CD8-positive, alpha-beta memory T cell (primary cell): ENCODE measurements around the gene KIF24. TPM values are rescaled to one million over a fixed set of nuclear protein-coding genes. Genes with fewer than 3 reads are reported as not detected.
"Not testable (repeated sequence)": the region's sequence is repeated elsewhere in the genome, so short reads cannot be mapped to it uniquely, and the experiment has no call there.

ENCODE experiments used
- CTCF ChIA-PET: fragments of 350-600 bp; sonication (Branson Sonifier 250); formaldehyde crosslinking; loops from one replicate; lab custom pipeline; 2021; ENCODE audit warnings: antibody characterized with exemption; lab: Charles Lee
- POLR2A ChIA-PET: fragments of 350-600 bp; sonication (Branson Sonifier 250); formaldehyde crosslinking; loops from one replicate; lab custom pipeline; 2021; ENCODE audit warnings: antibody characterized with exemption; lab: Charles Lee
- DNase-seq, 5 donors: peaks; one replicate each; pipeline versions ENCODE4 v3.0.0 to v3.0.0-alpha.2; 2020 to 2022; ENCODE audit warnings: mixed read lengths in 1 of 5
- H3K27ac ChIP-seq: one replicate; pipeline ENCODE4 v1.7.0; 2013; ENCODE audit warnings: low read depth, mild to moderate bottlenecking, low read length, moderate library complexity
- H3K27me3 ChIP-seq: 2 replicates; pipeline ENCODE4 v1.7.0; 2013; ENCODE audit warnings: low read length, mild to moderate bottlenecking; ENCODE audit not compliant: insufficient read depth, poor library complexity, severe bottlenecking
- H3K36me3 ChIP-seq: 2 replicates; pipeline ENCODE4 v1.7.0; 2013; ENCODE audit warnings: mild to moderate bottlenecking, low read length, moderate library complexity; ENCODE audit not compliant: insufficient read depth
- H3K4me1 ChIP-seq: 2 replicates; pipeline ENCODE4 v1.7.0; 2013; ENCODE audit warnings: mild to moderate bottlenecking, low read length, moderate library complexity; ENCODE audit not compliant: insufficient read depth
- H3K4me3 ChIP-seq: 2 replicates; pipeline ENCODE4 v1.7.0; 2013; ENCODE audit warnings: mild to moderate bottlenecking, low read length
- H3K9me3 ChIP-seq: 2 replicates; pipeline ENCODE4 v1.7.0; 2013; ENCODE audit warnings: mild to moderate bottlenecking, low read length
- H3K27ac Mint-ChIP-seq, 8 donors: one replicate each; pipeline ENCODE4 v1.8.0; 2020 to 2021; ENCODE audit warnings: mixed read lengths in 8 of 8, mild to moderate bottlenecking in 6 of 8, inconsistent platforms in 3 of 8, moderate library complexity in 3 of 8
- H3K27me3 Mint-ChIP-seq, 2 donors: one replicate each; pipeline ENCODE4 v1.8.0; 2020 to 2021; ENCODE audit warnings: mixed read lengths in 2 of 2, mild to moderate bottlenecking in 1 of 2, moderate library complexity in 1 of 2
- H3K36me3 Mint-ChIP-seq, 3 donors: one replicate each; pipeline ENCODE4 v1.8.0; 2020 to 2021; ENCODE audit warnings: mixed read lengths in 3 of 3, inconsistent platforms in 1 of 3, mild to moderate bottlenecking in 1 of 3
- H3K4me1 Mint-ChIP-seq, 3 donors: one replicate each; pipeline ENCODE4 v1.8.0; 2020 to 2021; ENCODE audit warnings: mixed read lengths in 3 of 3, inconsistent platforms in 1 of 3, mild to moderate bottlenecking in 1 of 3
- H3K4me3 Mint-ChIP-seq, 7 donors: one replicate each; pipeline ENCODE4 v1.8.0; 2020 to 2021; ENCODE audit warnings: mixed read lengths in 7 of 7, mild to moderate bottlenecking in 6 of 7, moderate library complexity in 4 of 7, inconsistent platforms in 2 of 7
- H3K9me3 Mint-ChIP-seq, 5 donors: one replicate each; pipeline ENCODE4 v1.8.0; 2020 to 2022; ENCODE audit warnings: mixed read lengths in 5 of 5, mild to moderate bottlenecking in 3 of 5, moderate library complexity in 2 of 5, inconsistent platforms in 1 of 5
- polyA plus RNA-seq: library from polyadenylated mRNA; unstranded; fragments of 300-500 nt; fragmentation: Illumina TruSeq; gene quantifications from one replicate; pipeline ENCODE4 v1.2.3, GENCODE V29; 2021
- total RNA-seq, 2 experiments: library from RNA; stranded (reverse); gene quantifications; one replicate each; pipeline ENCODE4 v1.2.3, GENCODE V29; 2021

Gene KIF24
- total and polyA plus RNA-seq, 3 experiments from 2014 or later, result 6.0 to 6.7 TPM; not detected in 1

DNA sequence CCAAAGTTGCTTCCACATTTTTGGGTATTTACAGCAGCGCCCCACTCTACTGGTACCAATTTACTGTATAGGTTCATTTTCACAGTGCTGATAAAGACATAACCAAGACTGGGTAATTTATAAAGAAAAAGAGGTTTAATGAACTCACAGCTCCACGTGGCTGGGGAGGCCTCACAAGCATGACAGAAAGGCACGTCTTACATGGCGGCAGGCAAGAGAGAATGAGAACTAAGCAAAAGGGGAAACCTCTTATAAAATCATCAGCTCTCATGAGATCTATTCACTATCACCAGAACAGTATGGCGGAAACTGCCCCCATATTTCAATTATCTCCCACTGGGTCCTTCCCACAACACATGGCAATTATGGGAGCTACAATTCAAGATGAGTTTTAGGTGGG lies 39.7 kb upstream of the KIF24 start:
- CTCF ChIA-PET, H3K9me3 ChIP-seq, H3K9me3 Mint-ChIP-seq, H3K4me1 Mint-ChIP-seq, H3K27me3 Mint-ChIP-seq, DNase-seq, H3K4me3 Mint-ChIP-seq, H3K4me3 ChIP-seq, H3K27me3 ChIP-seq, H3K27ac ChIP-seq, H3K36me3 ChIP-seq: not testable (repeated sequence)
- H3K27ac Mint-ChIP-seq, result peak overlapping the region in 1 of 8 donors; percentile 40
- H3K36me3 Mint-ChIP-seq, result peaks cover 0 to 11% (median 3%) of the 10 kb centered on the region in 3 donors
- H3K4me1 ChIP-seq, result peaks cover 11% of the 10 kb centered on the region
- POLR2A ChIA-PET, result interaction anchor here (0.6 kb wide), 1 partner anchor 719 kb away, joined by 3 read pairs; no protein-coding TSS in a partner anchor

DNA sequence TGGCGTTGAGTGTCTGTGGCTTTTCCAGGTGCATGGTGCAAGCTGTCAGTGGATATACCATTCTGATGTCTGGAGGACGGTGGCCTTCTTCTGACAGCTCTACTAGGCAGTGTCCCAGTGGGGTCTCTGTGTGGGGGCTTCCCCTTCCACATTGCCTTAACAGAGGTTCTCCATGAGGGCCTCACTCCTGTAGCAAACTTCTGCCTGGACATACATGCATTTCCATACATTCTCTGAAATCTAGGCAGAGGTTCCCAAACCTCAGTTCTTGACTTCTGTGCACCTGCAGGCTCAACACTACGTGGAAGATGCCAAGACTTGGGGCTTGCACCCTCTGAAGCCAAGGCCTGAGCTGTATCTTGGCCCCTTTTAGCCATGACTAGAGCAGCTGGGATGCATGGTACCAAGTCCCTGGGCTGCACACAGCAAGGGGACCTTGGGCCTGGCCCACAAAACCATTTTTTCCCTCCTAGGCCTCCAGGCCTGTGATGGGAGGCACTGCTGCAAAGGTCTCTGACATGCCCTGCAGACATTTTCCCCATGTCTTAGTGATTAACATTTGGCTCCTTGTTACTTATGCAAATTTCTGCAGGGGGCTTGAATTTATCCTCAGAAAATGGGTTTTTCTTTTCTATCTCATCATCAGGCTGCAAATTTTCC lies 38.8 kb upstream of the KIF24 start:
- H3K27ac Mint-ChIP-seq, H3K4me3 ChIP-seq, H3K9me3 Mint-ChIP-seq, H3K9me3 ChIP-seq, POLR2A ChIA-PET, H3K27me3 Mint-ChIP-seq, H3K4me3 Mint-ChIP-seq, H3K27me3 ChIP-seq, H3K4me1 Mint-ChIP-seq, DNase-seq, H3K27ac ChIP-seq, CTCF ChIA-PET, H3K36me3 ChIP-seq: not testable (repeated sequence)
- H3K4me1 ChIP-seq, result peaks cover 18% of the 10 kb centered on the region
- H3K36me3 Mint-ChIP-seq, result peaks cover 0 to 11% (median 3%) of the 10 kb centered on the region in 3 donors

- H3K36me3 Mint-ChIP-seq, result peaks cover 0 to 11% (median 0%) of the 10 kb centered on the region in 3 donors
- H3K27me3 ChIP-seq, result no peaks in the 10 kb centered on the region
Measured at GRCh38 chr9:34366365-34366764, 37.3 kb upstream of the KIF24 start.

DNA sequence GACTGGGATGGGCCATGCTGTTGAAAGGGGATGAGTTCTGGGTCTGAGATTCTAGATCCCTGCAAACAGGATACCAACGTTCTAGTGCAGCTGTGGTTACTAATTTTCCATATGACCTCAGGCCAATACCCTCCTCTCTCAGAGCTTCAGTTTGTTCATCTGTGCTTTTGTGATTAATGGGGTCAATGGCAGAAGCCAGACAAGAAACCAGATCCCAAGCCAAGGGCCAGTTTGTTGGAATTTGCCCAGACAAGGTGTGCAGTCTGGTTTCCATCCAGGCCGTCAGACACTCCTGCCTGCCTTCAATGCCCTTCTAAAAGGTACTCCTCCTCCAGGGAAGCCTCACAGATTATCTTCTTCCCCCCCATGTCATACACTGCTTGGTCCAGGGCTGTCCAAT lies 36.2 kb upstream of the KIF24 start:
- CTCF ChIA-PET, result interaction anchor here (1.0 kb wide), 1 partner anchor 272 kb away, joined by 4 read pairs; the partner anchor contains the start of gene SIGMAR1
- Histone ChIP-seq H3K36me3 (no peaks in the 10 kb centered on the region), H3K27ac (no peak overlapping the region), H3K4me1 (peaks cover 18% of the 10 kb centered on the region), H3K4me3 (no peak overlapping the region), H3K9me3 (no peaks in the 10 kb centered on the region), H3K27me3 (no peaks in the 10 kb centered on the region)
- Mint-ChIP-seq H3K9me3 (no peaks in the 10 kb centered on the region), H3K4me1 (peaks cover 0 to 7% (median 0%) of the 10 kb centered on the region in 3 donors), H3K4me3 (no peak overlapping the region), H3K27me3 (no peaks in the 10 kb centered on the region), H3K36me3 (peaks cover 0 to 11% (median 0%) of the 10 kb centered on the region in 3 donors), H3K27ac (no peak overlapping the region)
- POLR2A ChIA-PET, result no interaction called here
- DNase-seq, result no peak

More at GRCh38 chr9:34366365-34366764, 37.3 kb upstream of the KIF24 start:
- H3K27ac Mint-ChIP-seq, result no peak overlapping the region
- H3K4me3 Mint-ChIP-seq, result no peak overlapping the region
- no peaks in the 10 kb centered on the region for H3K9me3 Mint-ChIP-seq
- H3K4me1 Mint-ChIP-seq, result peaks cover 0 to 7% (median 0%) of the 10 kb centered on the region in 3 donors
- H3K27me3 Mint-ChIP-seq, result no peaks in the 10 kb centered on the region
- POLR2A ChIA-PET, result no interaction called here
- Histone ChIP-seq H3K4me1 (peaks cover 18% of the 10 kb centered on the region), H3K36me3 (no peaks in the 10 kb centered on the region), H3K9me3 (no peaks in the 10 kb centered on the region), H3K27ac (no peak overlapping the region), H3K4me3 (no peak overlapping the region)
- DNase-seq, result no peak
- CTCF ChIA-PET, result no interaction called here

GRCh38 chr9:34363619-34364351 lies 34.7 kb upstream of the KIF24 start:
- Mint-ChIP-seq H3K9me3 (no peaks in the 10 kb centered on the region), H3K36me3 (peaks cover 0 to 10% (median 0%) of the 10 kb centered on the region in 3 donors), H3K27ac (peak overlapping the region in 2 of 8 donors; percentile 20 to 64), H3K4me3 (no peak overlapping the region), H3K4me1 (peaks cover 0 to 7% (median 0%) of the 10 kb centered on the region in 3 donors), H3K27me3 (no peaks in the 10 kb centered on the region)
- no peaks in the 10 kb centered on the region for H3K27me3 ChIP-seq
- no peak overlapping the region for H3K27ac ChIP-seq
- POLR2A ChIA-PET, result no interaction called here
- CTCF ChIA-PET, result no interaction called here
- no peak overlapping the region for H3K4me3 ChIP-seq
- DNase-seq, result peak in 1 of 5 donors; percentile 38
- no peaks in the 10 kb centered on the region for H3K9me3 ChIP-seq
- no peaks in the 10 kb centered on the region for H3K36me3 ChIP-seq
- peaks cover 18% of the 10 kb centered on the region for H3K4me1 ChIP-seq

DNA sequence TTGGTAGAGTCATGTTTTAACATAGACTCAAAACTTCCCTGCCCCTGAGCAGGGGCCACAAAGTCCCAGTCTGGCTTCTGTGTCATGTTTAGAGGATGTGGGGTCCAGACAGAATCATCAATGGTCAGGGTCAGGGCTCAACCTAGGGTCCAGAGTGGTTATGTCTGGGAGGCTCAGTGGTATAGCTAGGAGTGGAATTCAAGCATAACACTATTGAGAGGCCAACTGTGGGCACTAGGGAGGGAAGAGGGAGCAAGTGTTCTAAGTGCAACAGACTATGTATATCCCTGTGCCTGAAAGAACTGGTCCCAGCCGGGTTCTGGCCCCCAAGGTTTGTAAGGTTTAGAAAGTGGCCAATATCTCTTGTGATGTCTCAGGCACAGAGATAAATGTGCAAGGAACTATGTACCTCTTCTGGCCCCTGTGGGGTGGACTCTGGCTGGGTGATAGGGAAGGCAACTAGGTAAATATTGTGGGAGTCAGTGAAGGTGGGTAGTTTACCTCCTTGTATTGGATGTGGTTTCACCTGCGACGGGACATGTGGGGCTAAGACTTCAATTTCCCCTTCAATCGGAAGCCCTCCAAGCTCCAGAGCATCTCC lies 33.6 kb upstream of the KIF24 start:
- Mint-ChIP-seq H3K4me3 (no peak overlapping the region), H3K27me3 (no peaks in the 10 kb centered on the region), H3K9me3 (peaks cover 0 to 5% (median under 1%) of the 10 kb centered on the region in 5 donors), H3K4me1 (peaks cover 0 to 7% (median 0%) of the 10 kb centered on the region in 3 donors), H3K36me3 (peaks cover 5% of the 10 kb centered on the region in 3 donors), H3K27ac (no peak overlapping the region)
- no peaks in the 10 kb centered on the region for H3K9me3 ChIP-seq
- no peaks in the 10 kb centered on the region for H3K36me3 ChIP-seq
- H3K27me3 ChIP-seq, result no peaks in the 10 kb centered on the region
- ChIA-PET CTCF (no interaction called here), POLR2A (no interaction called here)
- H3K4me3 ChIP-seq, result no peak overlapping the region
- no peak for DNase-seq
- H3K27ac ChIP-seq, result no peak overlapping the region
- peaks cover 18% of the 10 kb centered on the region for H3K4me1 ChIP-seq

DNA sequence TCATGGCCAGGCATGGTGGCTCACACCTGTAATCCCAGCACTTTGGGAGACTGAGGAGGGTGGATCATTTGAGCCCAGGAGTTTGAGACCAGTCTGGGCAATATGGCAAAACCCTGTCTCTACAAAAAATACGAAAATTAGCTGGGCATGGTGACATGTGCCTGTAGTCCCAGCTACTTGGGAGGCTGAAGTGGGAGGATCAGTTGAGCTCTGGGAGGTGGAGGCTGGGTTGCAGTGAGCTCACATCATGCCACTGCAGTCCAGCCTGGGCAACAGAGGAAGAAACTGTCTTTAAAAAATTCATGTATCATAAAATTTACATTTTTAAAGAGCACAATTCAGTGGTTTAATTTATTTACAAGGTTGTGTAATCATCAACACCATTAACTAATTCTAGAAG lies 23.9 kb upstream of the KIF24 start:
- DNase-seq, H3K4me3 Mint-ChIP-seq, H3K27me3 Mint-ChIP-seq, H3K27me3 ChIP-seq, H3K4me1 ChIP-seq, H3K9me3 ChIP-seq, H3K27ac Mint-ChIP-seq, H3K36me3 ChIP-seq, H3K4me3 ChIP-seq, H3K4me1 Mint-ChIP-seq, H3K27ac ChIP-seq: not testable (repeated sequence)
- Mint-ChIP-seq H3K9me3 (peaks cover 8 to 23% (median 18%) of the 10 kb centered on the region in 5 donors), H3K36me3 (peaks cover 7 to 33% (median 29%) of the 10 kb centered on the region in 3 donors)
- ChIA-PET POLR2A (interaction anchor here (0.6 kb wide), 1 partner anchor 154 kb away, joined by 3 read pairs; no protein-coding TSS in a partner anchor), CTCF (interaction anchor here (0.7 kb wide), 1 partner anchor 8 kb away, joined by 3 read pairs; no protein-coding TSS in a partner anchor)
